HG03457 (cell line): ENCODE data around the gene CDH24.

ENCODE experiments used
- ATAC-seq: cut with Tn5 transposase; IDR thresholded peaks from one replicate; pipeline ENCODE4 v1.9.1; 2021; ENCODE audit warnings: moderate number of reproducible peaks; ENCODE audit not compliant: unreplicated experiment

Gene CDH24

GRCh38 chr14:23066855-23067744 is 9.8 kb upstream of the CDH24 start:
- no peak for ATAC-seq

DNA sequence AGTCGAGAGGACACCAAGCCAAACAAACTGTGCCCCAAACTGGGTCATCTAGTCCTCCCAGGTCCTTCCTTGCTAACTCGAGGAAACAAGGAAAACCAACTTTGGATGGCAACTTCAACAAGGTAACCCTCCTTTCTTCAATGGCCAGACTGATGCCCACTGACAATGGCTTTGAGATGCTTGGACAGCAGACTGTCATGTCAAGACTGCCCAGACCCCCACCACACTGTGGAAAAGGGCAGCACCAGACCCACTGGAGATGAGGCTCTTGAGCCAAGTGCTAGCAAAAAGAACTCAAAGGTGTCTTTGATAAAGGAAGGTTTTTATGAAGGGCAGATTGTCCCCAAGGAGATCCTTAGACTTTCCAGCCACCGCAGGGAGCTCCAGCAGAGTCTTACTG is 9.0 kb upstream of the CDH24 start:
- no peak for ATAC-seq

GRCh38 chr14:23063601-23064000 is 6.3 kb upstream of the CDH24 start:
- no peak for ATAC-seq

DNA sequence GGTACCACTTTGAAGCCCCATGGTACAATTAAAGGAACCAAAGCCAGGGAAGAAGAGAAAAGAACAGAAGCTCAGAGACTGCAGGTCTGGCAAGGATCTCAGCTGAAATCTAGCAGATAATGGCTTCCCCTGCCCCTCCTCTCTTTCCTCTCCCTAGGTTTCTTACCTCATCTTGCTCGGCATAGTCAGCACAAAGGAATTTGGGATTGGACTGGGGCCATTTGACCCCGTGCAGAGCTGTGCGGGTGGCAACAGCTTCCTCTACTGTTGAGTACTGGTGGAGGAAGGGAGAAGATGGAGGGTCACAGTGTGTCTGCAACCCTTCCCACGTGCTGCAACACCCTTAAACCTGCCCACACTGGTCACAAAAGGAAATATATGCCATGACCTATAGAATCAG is 4.7 kb upstream of the CDH24 start:
- ATAC-seq = no peak

- ATAC-seq = no peak
Observed at GRCh38 chr14:23060536-23061260, 3.4 kb upstream of the CDH24 start.

GRCh38 chr14:23058654-23059504 is 1.6 kb upstream of the CDH24 start:
- no peak for ATAC-seq

GRCh38 chr14:23057757-23058653 is 685 bp upstream of the CDH24 start:
- peak; percentile 44 for ATAC-seq

GRCh38 chr14:23056145-23056955 is 970 bp downstream of the CDH24 start:
- ATAC-seq = peak; percentile 48

DNA sequence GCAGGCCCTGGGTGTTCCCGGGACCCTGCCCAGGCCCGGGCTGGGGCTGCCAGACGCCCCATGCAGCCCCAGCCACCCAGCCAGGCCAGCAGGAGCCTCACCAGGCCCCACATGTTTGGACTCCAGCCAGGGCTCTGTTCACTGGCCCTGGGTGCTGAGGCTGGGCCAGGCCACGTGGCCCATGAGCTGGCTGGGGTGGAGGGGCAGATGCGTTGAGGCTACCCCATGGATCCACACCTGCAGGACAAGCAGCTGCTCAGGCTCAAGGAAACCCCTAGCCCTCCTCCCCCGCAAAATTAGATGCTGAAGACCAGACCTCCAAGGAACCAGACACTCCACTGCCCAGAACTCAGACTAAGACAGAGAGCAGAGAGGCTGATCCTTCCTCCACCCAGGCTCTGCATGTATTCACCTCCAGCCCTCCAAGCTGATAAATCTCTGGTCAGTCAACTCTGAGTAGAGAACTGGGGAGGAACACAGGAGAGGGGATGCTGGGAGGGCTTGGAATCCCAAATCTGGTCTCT is 1.6 kb downstream of the CDH24 start:
- no peak for ATAC-seq

DNA sequence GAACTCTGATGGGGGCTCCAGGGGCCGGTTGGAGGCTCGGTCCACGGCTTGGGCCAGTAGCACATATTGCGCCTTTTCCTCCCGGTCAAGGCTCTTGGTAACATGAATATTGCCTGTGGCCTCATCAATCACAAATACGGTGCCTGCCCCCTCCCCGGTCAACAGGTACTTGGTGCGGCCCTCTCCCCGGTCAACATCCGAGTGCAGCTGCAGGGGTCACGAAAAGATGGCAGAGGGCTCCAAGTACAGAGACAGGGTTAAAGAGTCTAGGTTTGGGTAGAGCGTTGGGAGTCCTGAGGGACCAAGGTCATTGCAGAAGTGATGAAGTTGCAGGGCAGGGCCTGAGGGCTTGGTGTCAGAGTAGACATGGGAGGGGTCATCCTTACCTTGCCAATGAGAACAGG is 2.2 kb downstream of the CDH24 start:
- no peak for ATAC-seq

- ATAC-seq = no peak
Observed at GRCh38 chr14:23054000-23054811, 3.1 kb downstream of the CDH24 start.

DNA sequence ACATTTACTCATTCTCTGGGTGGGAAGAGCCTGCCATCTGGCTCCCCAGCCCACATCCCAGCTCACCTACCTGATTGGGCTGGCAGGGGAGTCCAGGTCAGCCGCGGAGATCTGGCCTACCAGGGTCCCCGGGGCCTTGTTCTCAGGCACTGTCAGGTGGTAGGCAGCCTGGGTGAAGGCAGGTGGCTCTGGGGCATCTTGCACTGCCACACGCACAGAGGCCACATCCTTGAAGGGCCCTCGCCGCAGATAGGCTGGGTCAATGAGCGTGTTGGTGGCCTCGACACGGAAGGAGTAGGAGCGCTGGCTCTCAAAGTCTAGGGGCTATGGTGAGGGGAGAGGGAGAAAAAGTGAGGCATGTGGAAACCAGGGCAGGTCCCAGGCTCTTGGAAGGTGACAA is 3.9 kb downstream of the CDH24 start:
- no peak for ATAC-seq

- no peak for ATAC-seq
Observed at GRCh38 chr14:23052671-23053070, 4.6 kb downstream of the CDH24 start.

DNA sequence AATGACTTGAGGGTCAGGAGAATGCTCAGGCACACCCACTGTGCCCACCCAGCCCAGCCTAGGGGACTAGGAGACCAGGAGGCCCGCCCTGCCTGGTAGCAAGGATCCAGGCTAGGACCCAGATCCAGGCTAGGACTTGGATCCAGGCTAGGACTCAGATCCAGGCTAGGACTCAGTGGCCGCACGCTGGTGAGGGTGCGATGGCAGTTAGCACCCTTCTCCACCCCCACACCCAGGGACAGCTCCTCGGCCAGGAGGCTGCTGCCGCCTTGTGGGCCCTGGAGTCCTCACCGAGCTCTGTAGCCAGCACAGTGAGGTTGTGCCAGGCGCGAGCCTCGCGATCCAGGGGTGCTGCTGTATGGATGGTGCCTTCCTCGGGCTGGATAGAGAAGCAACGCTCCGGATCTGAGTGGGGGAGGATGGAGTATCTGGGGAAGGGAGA is 5.1 kb downstream of the CDH24 start:
- no peak for ATAC-seq

GRCh38 chr14:23051141-23052057 is 5.9 kb downstream of the CDH24 start:
- no peak for ATAC-seq

GRCh38 chr14:23049011-23049410 is 8.3 kb downstream of the CDH24 start:
- no peak for ATAC-seq
